Adrenal gland (tissue), 5 donors: ENCODE measurements around the gene ABCD2.

Experiments
- CTCF ChIP-seq, 6 experiments: fragments of 450-650 bp in 4 of 6; fragments of 200-600 bp in 2 of 6; sonication (generic) in 1 of 6; IDR thresholded peaks; 1 replicate in 5 of 6; 2 replicates in 1 of 6; pipeline versions ENCODE4 v1.5.1 to v1.8.0; 2016 to 2021; ENCODE audit warnings: antibody characterized with exemption in 6 of 6, mild to moderate bottlenecking in 2 of 6, moderate library complexity in 1 of 6
- POLR2A ChIP-seq, 2 donors: fragments of 450-650 bp; IDR thresholded peaks; one replicate each; pipeline ENCODE4 v1.6.1; 2017; ENCODE audit warnings: antibody characterized with exemption in 2 of 2, mild to moderate bottlenecking in 2 of 2, moderate library complexity in 1 of 2
- donor health status: DM: no; HTN: no; CAD: no.

- TF ChIP-seq CTCF (IDR thresholded peaks at IDR 0.05) = no peak
- no peak for TF ChIP-seq POLR2A (IDR thresholded peaks at IDR 0.05)
Measured at GRCh38 chr12:39660101-39660500, 40.5 kb upstream of the ABCD2 start.
